ENCODE results near the gene UBA3. TPM values are rescaled to one million over a fixed set of nuclear protein-coding genes. Genes with fewer than 3 reads are reported as not detected.

UBA3 gene
- total RNA-seq (2014; rRNA removed; shearing (Covaris generic)) = 63.6 and 76.4 TPM in 2 replicates

- Histone ChIP-seq H3K27me3 (replicated peaks) (no peaks in the 10 kb centered on the region), H3K9me3 (replicated peaks) (no peaks in the 10 kb centered on the region), H3K27ac (peak within 1 kb of the TSS; percentile 56), H3K36me3 (peaks cover 17% of the 10 kb centered on the region), H3K4me3 (peak within 1 kb of the TSS; percentile 69), H3K4me1 (replicated peaks) (peaks cover 47% of the 10 kb centered on the region)
- peak; percentile 18 to 85 for DNase-seq (ENCODE audit: low read depth in 1 of 2, low spot score in 2 of 2)
Observed at GRCh38 chr3:69080233-69080920, at the start of gene UBA3. Gene UBA3 (minus strand): TSS chr3:69080365. CDS start chr3:69080353, 12 bp downstream.

- Histone ChIP-seq H3K4me1 (replicated peaks) (no peaks in the 10 kb centered on the region), H3K9me3 (replicated peaks) (no peaks in the 10 kb centered on the region), H3K27ac (no peak overlapping the region), H3K36me3 (no peaks in the 10 kb centered on the region), H3K27me3 (replicated peaks) (peaks cover 4% of the 10 kb centered on the region; the same call in 1 of the 2 replicates), H3K4me3 (no peak overlapping the region)
- no peak for DNase-seq (ENCODE audit: low read depth in 1 of 2, low spot score in 2 of 2)
Observed at GRCh38 chr3:69129531-69129930, 49.4 kb upstream of the UBA3 start.

- peaks cover 4% of the 10 kb centered on the region; the same call in 1 of the 2 replicates for H3K27me3 ChIP-seq (replicated peaks)
- no peaks in the 10 kb centered on the region for H3K4me1 ChIP-seq (replicated peaks)
- H3K27ac ChIP-seq = no peak overlapping the region
- H3K9me3 ChIP-seq (replicated peaks) = no peaks in the 10 kb centered on the region
- no peaks in the 10 kb centered on the region for H3K36me3 ChIP-seq
- no peak overlapping the region for H3K4me3 ChIP-seq
- DNase-seq (ENCODE audit: low read depth in 1 of 2, low spot score in 2 of 2) = no peak
Observed at GRCh38 chr3:69128509-69128908, 48.3 kb upstream of the UBA3 start.

- no peaks in the 10 kb centered on the region for H3K36me3 ChIP-seq
- H3K27ac ChIP-seq = no peak overlapping the region
- H3K27me3 ChIP-seq (replicated peaks) = peaks cover 8% of the 10 kb centered on the region; the same call in 1 of the 2 replicates
- H3K4me1 ChIP-seq (replicated peaks) = no peaks in the 10 kb centered on the region
- H3K9me3 ChIP-seq (replicated peaks) = no peaks in the 10 kb centered on the region
- DNase-seq (ENCODE audit: low read depth in 1 of 2, low spot score in 2 of 2) = no peak
- H3K4me3 ChIP-seq = no peak overlapping the region
Observed at GRCh38 chr3:69126999-69127398, 46.8 kb upstream of the UBA3 start.

GRCh38 chr3:69126216-69126615, 46.1 kb upstream of the UBA3 start:
- Histone ChIP-seq H3K9me3 (replicated peaks) (no peaks in the 10 kb centered on the region), H3K4me3 (no peak overlapping the region), H3K27ac (no peak overlapping the region), H3K27me3 (replicated peaks) (peaks cover 8% of the 10 kb centered on the region; the same call in 1 of the 2 replicates), H3K36me3 (no peaks in the 10 kb centered on the region), H3K4me1 (replicated peaks) (no peaks in the 10 kb centered on the region)
- DNase-seq (ENCODE audit: low read depth in 1 of 2, low spot score in 2 of 2) = no peak

DNA sequence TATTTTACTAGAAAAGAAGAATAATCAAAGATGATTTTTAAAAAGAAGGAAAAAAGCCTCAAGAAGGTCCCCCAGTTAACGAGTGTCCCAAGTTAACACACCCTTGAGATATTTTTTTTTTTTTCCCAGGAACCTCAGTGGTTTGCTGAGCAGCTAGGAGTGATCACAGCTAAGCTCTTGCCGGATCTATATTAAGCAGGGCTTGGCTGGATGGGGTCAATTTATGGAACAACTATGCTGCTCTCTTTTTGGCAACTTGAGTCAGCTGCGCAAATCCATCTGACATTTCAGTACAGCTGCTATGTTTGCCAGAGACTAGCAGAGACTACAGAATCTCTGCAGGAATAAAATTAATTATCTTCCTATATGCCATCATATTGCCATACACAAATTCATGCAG, 42.2 kb upstream of the UBA3 start, which contains the start of gene LMOD3:
Gene LMOD3, minus strand, starts transcription at position 193 of the 400 bp plus-strand sequence. CDS start 209 bp downstream, outside the sequence.
- Histone ChIP-seq H3K9me3 (replicated peaks) (no peaks in the 10 kb centered on the region), H3K27me3 (replicated peaks) (peaks cover 8% of the 10 kb centered on the region; the same call in 1 of the 2 replicates), H3K4me3 (no peak within 1 kb of the TSS), H3K27ac (no peak within 1 kb of the TSS), H3K4me1 (replicated peaks) (no peaks in the 10 kb centered on the region), H3K36me3 (no peaks in the 10 kb centered on the region)
- no peak for DNase-seq (ENCODE audit: low read depth in 1 of 2, low spot score in 2 of 2)

GRCh38 chr3:69121950-69122349, 41.8 kb upstream of the UBA3 start:
- no peaks in the 10 kb centered on the region for H3K9me3 ChIP-seq (replicated peaks)
- H3K27ac ChIP-seq = no peak overlapping the region
- H3K36me3 ChIP-seq = no peaks in the 10 kb centered on the region
- peaks cover 8% of the 10 kb centered on the region; the same call in 1 of the 2 replicates for H3K27me3 ChIP-seq (replicated peaks)
- no peaks in the 10 kb centered on the region for H3K4me1 ChIP-seq (replicated peaks)
- DNase-seq (ENCODE audit: low read depth in 1 of 2, low spot score in 2 of 2) = no peak
- no peak overlapping the region for H3K4me3 ChIP-seq

- Histone ChIP-seq H3K27me3 (replicated peaks) (peaks cover 8% of the 10 kb centered on the region; the same call in 1 of the 2 replicates), H3K4me1 (replicated peaks) (no peaks in the 10 kb centered on the region), H3K36me3 (no peaks in the 10 kb centered on the region), H3K9me3 (replicated peaks) (no peaks in the 10 kb centered on the region), H3K27ac (no peak overlapping the region), H3K4me3 (no peak overlapping the region)
- no peak for DNase-seq (ENCODE audit: low read depth in 1 of 2, low spot score in 2 of 2)
Observed at GRCh38 chr3:69121513-69121912, 41.3 kb upstream of the UBA3 start.

GRCh38 chr3:69120879-69121464, 40.8 kb upstream of the UBA3 start:
- Histone ChIP-seq H3K27me3 (replicated peaks) (0 out of 2 replicates have a peak, but pooled peaks cover 4% of the 10 kb centered on the region), H3K27ac (no peak overlapping the region), H3K9me3 (replicated peaks) (no peaks in the 10 kb centered on the region), H3K4me3 (no peak overlapping the region), H3K4me1 (replicated peaks) (no peaks in the 10 kb centered on the region), H3K36me3 (no peaks in the 10 kb centered on the region)
- DNase-seq (ENCODE audit: low read depth in 1 of 2, low spot score in 2 of 2) = peak; percentile 56 to 60

DNA sequence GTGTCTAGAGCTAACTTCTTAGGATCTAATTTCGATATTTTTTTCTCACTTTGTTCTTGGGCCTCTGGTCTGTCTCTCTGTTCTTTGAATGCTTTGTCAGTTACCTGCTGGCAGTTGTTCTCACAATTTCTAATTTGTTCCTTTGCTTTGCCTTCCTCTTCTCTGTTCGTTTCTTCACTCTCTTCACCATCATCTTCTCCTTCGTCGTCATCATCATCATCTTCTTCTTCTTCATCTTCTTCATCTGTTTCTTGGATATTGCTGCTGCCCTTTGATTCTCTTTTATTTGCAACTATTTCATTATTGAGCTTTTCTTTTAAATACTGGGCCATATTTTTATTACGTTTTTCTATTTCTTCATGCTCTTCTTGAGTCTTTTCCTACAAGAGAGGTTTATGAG, 39.5 kb upstream of the UBA3 start:
- H3K9me3 ChIP-seq (replicated peaks) = no peaks in the 10 kb centered on the region
- H3K4me3 ChIP-seq = no peak overlapping the region
- no peak overlapping the region for H3K27ac ChIP-seq
- 0 out of 2 replicates have a peak, but pooled peaks cover 4% of the 10 kb centered on the region for H3K27me3 ChIP-seq (replicated peaks)
- DNase-seq (ENCODE audit: low read depth in 1 of 2, low spot score in 2 of 2) = no peak
- H3K36me3 ChIP-seq = no peaks in the 10 kb centered on the region
- peaks cover 4% of the 10 kb centered on the region; the same call in 1 of the 2 replicates for H3K4me1 ChIP-seq (replicated peaks)

DNA sequence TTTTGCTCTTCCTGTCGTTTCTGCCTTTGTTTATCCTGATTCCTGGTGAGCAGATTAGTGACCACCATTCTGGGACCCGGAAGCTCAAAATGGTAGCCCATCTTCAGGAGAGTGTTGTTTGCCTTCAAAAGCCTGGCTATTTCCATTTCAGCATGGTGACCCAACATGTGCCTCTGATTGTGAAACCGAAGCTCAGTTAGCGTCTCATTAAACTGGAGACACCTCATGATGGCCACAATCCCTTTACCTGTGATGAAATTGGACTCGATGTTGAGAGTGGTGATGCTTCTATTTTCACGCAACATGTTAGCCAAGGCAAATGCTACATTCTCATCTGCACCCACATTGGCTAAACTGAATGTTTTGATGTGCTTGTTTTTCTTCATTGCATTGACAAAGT, 39.0 kb upstream of the UBA3 start:
- Histone ChIP-seq H3K27ac (no peak overlapping the region), H3K9me3 (replicated peaks) (no peaks in the 10 kb centered on the region), H3K4me1 (replicated peaks) (peaks cover 4% of the 10 kb centered on the region; the same call in 1 of the 2 replicates), H3K36me3 (no peaks in the 10 kb centered on the region), H3K4me3 (no peak overlapping the region), H3K27me3 (replicated peaks) (0 out of 2 replicates have a peak, but pooled peaks cover 4% of the 10 kb centered on the region)
- DNase-seq (ENCODE audit: low read depth in 1 of 2, low spot score in 2 of 2) = no peak

DNA sequence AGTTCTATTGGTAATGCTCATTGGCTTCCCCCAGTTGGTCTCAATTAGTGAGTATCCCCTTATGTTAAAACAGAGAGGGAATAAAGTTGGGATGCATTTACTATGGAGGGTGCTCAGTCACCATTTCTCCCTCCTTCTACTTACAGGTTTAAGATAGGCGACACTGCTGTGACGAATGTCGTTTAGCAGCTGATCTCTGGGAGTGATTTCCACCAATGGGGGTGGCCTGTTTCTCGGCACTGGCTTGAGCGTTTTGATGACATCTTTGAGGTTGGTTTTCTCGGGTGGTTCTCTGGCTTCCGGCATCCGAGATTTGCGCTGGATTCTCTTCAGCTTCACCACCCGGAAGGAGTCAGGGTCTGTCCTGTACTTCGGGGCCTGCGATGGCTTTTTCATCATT, 38.4 kb upstream of the UBA3 start:
- no peaks in the 10 kb centered on the region for H3K36me3 ChIP-seq
- DNase-seq (ENCODE audit: low read depth in 1 of 2, low spot score in 2 of 2) = no peak
- H3K4me3 ChIP-seq = no peak overlapping the region
- no peaks in the 10 kb centered on the region for H3K9me3 ChIP-seq (replicated peaks)
- H3K27me3 ChIP-seq (replicated peaks) = 0 out of 2 replicates have a peak, but pooled peaks cover 4% of the 10 kb centered on the region
- H3K27ac ChIP-seq = no peak overlapping the region
- peaks cover 4% of the 10 kb centered on the region; the same call in 1 of the 2 replicates for H3K4me1 ChIP-seq (replicated peaks)

DNA sequence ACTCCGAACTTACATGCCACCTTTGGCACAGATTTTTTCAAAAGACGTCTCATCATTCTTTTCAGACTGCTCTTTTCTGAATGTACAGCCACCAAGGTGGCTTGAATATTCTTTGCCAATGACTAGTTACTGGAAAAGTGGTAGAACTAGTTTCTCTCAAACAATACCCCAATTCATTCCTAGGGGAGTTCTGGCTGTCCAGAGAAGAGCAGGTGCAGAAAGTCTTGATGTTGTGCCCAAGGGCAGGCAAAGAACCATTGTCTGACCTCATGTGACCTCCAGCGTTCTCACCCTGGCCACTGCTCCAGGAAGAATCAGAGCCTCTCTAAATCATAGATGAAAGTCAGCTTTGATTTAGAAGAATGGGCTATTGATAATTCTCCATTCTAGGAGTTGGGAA, 36.7 kb upstream of the UBA3 start:
- peaks cover 4% of the 10 kb centered on the region; the same call in 1 of the 2 replicates for H3K4me1 ChIP-seq (replicated peaks)
- DNase-seq (ENCODE audit: low read depth in 1 of 2, low spot score in 2 of 2) = no peak
- H3K9me3 ChIP-seq (replicated peaks) = no peaks in the 10 kb centered on the region
- H3K36me3 ChIP-seq = no peaks in the 10 kb centered on the region
- no peak overlapping the region for H3K4me3 ChIP-seq
- H3K27me3 ChIP-seq (replicated peaks) = no peaks in the 10 kb centered on the region
- H3K27ac ChIP-seq = no peak overlapping the region

GRCh38 chr3:69116162-69116561, 36.0 kb upstream of the UBA3 start:
- DNase-seq (ENCODE audit: low read depth in 1 of 2, low spot score in 2 of 2) = no peak
- Histone ChIP-seq H3K27me3 (replicated peaks) (no peaks in the 10 kb centered on the region), H3K4me1 (replicated peaks) (peaks cover 4% of the 10 kb centered on the region; the same call in 1 of the 2 replicates), H3K36me3 (no peaks in the 10 kb centered on the region), H3K9me3 (replicated peaks) (no peaks in the 10 kb centered on the region), H3K4me3 (no peak overlapping the region), H3K27ac (no peak overlapping the region)
